HEK293 (cell line): ENCODE data around the gene SVOP.

ENCODE experiments used
- YY1 ChIP-seq: fragments of 450-650 bp; formaldehyde crosslinking; IDR thresholded peaks from 2 replicates; pipeline ENCODE4 v1.5.1; 2018; ENCODE audit warnings: missing biosample characterization, missing genetic modification characterization
- ZBTB7A ChIP-seq: fragments of 450-650 bp; formaldehyde crosslinking; IDR thresholded peaks from 2 replicates; pipeline ENCODE4 v1.5.1; 2016; ENCODE audit warnings: low read depth, missing biosample characterization, missing genetic modification characterization
- ZNF138 ChIP-seq: fragments of 450-650 bp; formaldehyde crosslinking; IDR thresholded peaks from 2 replicates; pipeline ENCODE4 v1.5.1; 2016; ENCODE audit warnings: missing biosample characterization, missing genetic modification characterization, borderline replicate concordance
- ZNF202 ChIP-seq: fragments of 450-650 bp; formaldehyde crosslinking; IDR thresholded peaks from 2 replicates; pipeline ENCODE4 v1.5.1; 2016; ENCODE audit warnings: missing biosample characterization, missing genetic modification characterization, borderline replicate concordance
- ZNF266 ChIP-seq: fragments of 450-650 bp; formaldehyde crosslinking; IDR thresholded peaks from 2 replicates; pipeline ENCODE4 v1.5.1; 2016; ENCODE audit warnings: missing biosample characterization, missing genetic modification characterization, low read depth
- ZNF274 ChIP-seq, 2 experiments: fragments of 200-500 bp in 1 of 2; fragments of 450-650 bp in 1 of 2; sonication (Bioruptor generic) in 1 of 2; formaldehyde crosslinking in 1 of 2; IDR thresholded peaks; 2 replicates each; pipeline versions ENCODE4 v1.5.1 to v1.6.1; 2014 to 2016; ENCODE audit warnings: borderline replicate concordance in 1 of 2, inconsistent platforms in 1 of 2, low read length in 1 of 2, missing biosample characterization in 1 of 2, missing genetic modification characterization in 1 of 2
- ZNF350 ChIP-seq: fragments of 450-650 bp; formaldehyde crosslinking; IDR thresholded peaks from 2 replicates; pipeline ENCODE4 v1.5.0; 2017; ENCODE audit warnings: missing biosample characterization, mild to moderate bottlenecking, missing genetic modification characterization
- TF ChIP-seq, protein P1 (sequence below): fragments of 450-650 bp; formaldehyde crosslinking; IDR thresholded peaks from 2 replicates; pipeline ENCODE4 v1.5.1; 2016; ENCODE audit warnings: missing biosample characterization, missing genetic modification characterization
- TF ChIP-seq, protein P2 (sequence below): fragments of 450-650 bp; formaldehyde crosslinking; IDR thresholded peaks from 2 replicates; pipeline ENCODE4 v1.5.1; 2016; ENCODE audit warnings: missing biosample characterization, missing genetic modification characterization
- TF ChIP-seq, protein P3 (sequence below): fragments of 450-650 bp; formaldehyde crosslinking; IDR thresholded peaks from 2 replicates; pipeline ENCODE4 v1.5.0; 2017; ENCODE audit warnings: missing biosample characterization, missing genetic modification characterization, borderline replicate concordance
- TF ChIP-seq, protein P4 (sequence below): fragments of 450-650 bp; formaldehyde crosslinking; IDR thresholded peaks from 2 replicates; pipeline ENCODE4 v1.5.1; 2016; ENCODE audit warnings: missing biosample characterization, missing genetic modification characterization, low read depth

DNA sequence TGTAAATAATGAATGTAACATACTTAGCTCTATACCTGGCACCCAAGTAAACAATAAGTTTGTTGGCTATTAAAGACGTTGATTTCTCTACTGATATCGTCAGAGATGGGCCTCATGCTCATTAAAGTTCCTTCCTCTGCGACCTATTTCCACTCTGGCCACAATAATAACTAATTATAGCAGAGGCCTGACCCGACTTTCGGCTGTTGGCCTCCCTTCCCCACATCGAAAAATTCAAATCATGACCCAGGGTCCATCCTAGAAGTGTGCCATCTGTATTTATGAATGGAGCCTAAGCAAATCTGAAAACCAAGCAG is 31.2 kb upstream of the SVOP start:
- TF ChIP-seq, protein P1, sequence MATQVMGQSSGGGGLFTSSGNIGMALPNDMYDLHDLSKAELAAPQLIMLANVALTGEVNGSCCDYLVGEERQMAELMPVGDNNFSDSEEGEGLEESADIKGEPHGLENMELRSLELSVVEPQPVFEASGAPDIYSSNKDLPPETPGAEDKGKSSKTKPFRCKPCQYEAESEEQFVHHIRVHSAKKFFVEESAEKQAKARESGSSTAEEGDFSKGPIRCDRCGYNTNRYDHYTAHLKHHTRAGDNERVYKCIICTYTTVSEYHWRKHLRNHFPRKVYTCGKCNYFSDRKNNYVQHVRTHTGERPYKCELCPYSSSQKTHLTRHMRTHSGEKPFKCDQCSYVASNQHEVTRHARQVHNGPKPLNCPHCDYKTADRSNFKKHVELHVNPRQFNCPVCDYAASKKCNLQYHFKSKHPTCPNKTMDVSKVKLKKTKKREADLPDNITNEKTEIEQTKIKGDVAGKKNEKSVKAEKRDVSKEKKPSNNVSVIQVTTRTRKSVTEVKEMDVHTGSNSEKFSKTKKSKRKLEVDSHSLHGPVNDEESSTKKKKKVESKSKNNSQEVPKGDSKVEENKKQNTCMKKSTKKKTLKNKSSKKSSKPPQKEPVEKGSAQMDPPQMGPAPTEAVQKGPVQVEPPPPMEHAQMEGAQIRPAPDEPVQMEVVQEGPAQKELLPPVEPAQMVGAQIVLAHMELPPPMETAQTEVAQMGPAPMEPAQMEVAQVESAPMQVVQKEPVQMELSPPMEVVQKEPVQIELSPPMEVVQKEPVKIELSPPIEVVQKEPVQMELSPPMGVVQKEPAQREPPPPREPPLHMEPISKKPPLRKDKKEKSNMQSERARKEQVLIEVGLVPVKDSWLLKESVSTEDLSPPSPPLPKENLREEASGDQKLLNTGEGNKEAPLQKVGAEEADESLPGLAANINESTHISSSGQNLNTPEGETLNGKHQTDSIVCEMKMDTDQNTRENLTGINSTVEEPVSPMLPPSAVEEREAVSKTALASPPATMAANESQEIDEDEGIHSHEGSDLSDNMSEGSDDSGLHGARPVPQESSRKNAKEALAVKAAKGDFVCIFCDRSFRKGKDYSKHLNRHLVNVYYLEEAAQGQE, result no peak
- TF ChIP-seq ZBTB7A (no peak), ZNF266 (tag by site-specific recombination) (no peak), ZNF350 (no peak), ZNF274 (IDR thresholded peaks at IDR 0.05; ENCODE audit: low read length) (no peak), ZNF274 (tag by site-specific recombination; IDR thresholded peaks at IDR 0.05; ENCODE audit: borderline replicate concordance) (no peak), ZNF202 (tag by site-specific recombination) (no peak), ZNF138 (tag by site-specific recombination) (no peak), YY1 (no peak)
- TF ChIP-seq, protein P2, sequence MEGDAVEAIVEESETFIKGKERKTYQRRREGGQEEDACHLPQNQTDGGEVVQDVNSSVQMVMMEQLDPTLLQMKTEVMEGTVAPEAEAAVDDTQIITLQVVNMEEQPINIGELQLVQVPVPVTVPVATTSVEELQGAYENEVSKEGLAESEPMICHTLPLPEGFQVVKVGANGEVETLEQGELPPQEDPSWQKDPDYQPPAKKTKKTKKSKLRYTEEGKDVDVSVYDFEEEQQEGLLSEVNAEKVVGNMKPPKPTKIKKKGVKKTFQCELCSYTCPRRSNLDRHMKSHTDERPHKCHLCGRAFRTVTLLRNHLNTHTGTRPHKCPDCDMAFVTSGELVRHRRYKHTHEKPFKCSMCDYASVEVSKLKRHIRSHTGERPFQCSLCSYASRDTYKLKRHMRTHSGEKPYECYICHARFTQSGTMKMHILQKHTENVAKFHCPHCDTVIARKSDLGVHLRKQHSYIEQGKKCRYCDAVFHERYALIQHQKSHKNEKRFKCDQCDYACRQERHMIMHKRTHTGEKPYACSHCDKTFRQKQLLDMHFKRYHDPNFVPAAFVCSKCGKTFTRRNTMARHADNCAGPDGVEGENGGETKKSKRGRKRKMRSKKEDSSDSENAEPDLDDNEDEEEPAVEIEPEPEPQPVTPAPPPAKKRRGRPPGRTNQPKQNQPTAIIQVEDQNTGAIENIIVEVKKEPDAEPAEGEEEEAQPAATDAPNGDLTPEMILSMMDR (tag by site-specific recombination), result no peak
- TF ChIP-seq, protein P3, sequence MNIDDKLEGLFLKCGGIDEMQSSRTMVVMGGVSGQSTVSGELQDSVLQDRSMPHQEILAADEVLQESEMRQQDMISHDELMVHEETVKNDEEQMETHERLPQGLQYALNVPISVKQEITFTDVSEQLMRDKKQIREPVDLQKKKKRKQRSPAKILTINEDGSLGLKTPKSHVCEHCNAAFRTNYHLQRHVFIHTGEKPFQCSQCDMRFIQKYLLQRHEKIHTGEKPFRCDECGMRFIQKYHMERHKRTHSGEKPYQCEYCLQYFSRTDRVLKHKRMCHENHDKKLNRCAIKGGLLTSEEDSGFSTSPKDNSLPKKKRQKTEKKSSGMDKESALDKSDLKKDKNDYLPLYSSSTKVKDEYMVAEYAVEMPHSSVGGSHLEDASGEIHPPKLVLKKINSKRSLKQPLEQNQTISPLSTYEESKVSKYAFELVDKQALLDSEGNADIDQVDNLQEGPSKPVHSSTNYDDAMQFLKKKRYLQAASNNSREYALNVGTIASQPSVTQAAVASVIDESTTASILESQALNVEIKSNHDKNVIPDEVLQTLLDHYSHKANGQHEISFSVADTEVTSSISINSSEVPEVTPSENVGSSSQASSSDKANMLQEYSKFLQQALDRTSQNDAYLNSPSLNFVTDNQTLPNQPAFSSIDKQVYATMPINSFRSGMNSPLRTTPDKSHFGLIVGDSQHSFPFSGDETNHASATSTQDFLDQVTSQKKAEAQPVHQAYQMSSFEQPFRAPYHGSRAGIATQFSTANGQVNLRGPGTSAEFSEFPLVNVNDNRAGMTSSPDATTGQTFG (tag by site-specific recombination), result no peak
- TF ChIP-seq, protein P4, sequence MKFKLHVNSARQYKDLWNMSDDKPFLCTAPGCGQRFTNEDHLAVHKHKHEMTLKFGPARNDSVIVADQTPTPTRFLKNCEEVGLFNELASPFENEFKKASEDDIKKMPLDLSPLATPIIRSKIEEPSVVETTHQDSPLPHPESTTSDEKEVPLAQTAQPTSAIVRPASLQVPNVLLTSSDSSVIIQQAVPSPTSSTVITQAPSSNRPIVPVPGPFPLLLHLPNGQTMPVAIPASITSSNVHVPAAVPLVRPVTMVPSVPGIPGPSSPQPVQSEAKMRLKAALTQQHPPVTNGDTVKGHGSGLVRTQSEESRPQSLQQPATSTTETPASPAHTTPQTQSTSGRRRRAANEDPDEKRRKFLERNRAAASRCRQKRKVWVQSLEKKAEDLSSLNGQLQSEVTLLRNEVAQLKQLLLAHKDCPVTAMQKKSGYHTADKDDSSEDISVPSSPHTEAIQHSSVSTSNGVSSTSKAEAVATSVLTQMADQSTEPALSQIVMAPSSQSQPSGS (tag by site-specific recombination), result no peak
